ENCODE data around the gene RHBDF2.
A peak's percentile ranks its signal among the peaks of the same experiment; 100 is the strongest.

RHBDF2 gene

GRCh38 chr17:76459674-76460073, 41.5 kb downstream of the RHBDF2 start:
- Histone ChIP-seq H3K4me1 (no peaks in the 10 kb centered on the region), H3K4me3 (ENCODE audit: low read depth, low read length) (no peak overlapping the region), H3K27ac (no peak overlapping the region), H3K9ac (no peak overlapping the region), H2AFZ (no peak overlapping the region), H3K9me3 (ENCODE audit: control insufficient read depth, low read length) (no peaks in the 10 kb centered on the region), H3K4me2 (ENCODE audit: low read length) (no peak overlapping the region), H3K27me3 (ENCODE audit: control insufficient read depth, insufficient read depth, low read length) (no peaks in the 10 kb centered on the region), H3K36me3 (ENCODE audit: control insufficient read depth, insufficient read depth, low read length) (no peaks in the 10 kb centered on the region), H3K79me2 (no peaks in the 10 kb centered on the region)
- no peak for TF ChIP-seq CTCF (IDR thresholded peaks at IDR 0.05)

GRCh38 chr17:76458580-76459490, 42.4 kb downstream of the RHBDF2 start:
- TF ChIP-seq CTCF (IDR thresholded peaks at IDR 0.05), result peak; percentile 65
- H3K79me2 ChIP-seq, result no peaks in the 10 kb centered on the region
- no peak overlapping the region for H3K4me2 ChIP-seq (ENCODE audit: low read length)
- H3K4me3 ChIP-seq (ENCODE audit: low read depth, low read length), result no peak overlapping the region
- no peaks in the 10 kb centered on the region for H3K27me3 ChIP-seq (ENCODE audit: control insufficient read depth, insufficient read depth, low read length)
- H2AFZ ChIP-seq, result no peak overlapping the region
- no peaks in the 10 kb centered on the region for H3K4me1 ChIP-seq
- H3K27ac ChIP-seq, result no peak overlapping the region
- H3K36me3 ChIP-seq (ENCODE audit: control insufficient read depth, insufficient read depth, low read length), result no peaks in the 10 kb centered on the region
- no peaks in the 10 kb centered on the region for H3K9me3 ChIP-seq (ENCODE audit: control insufficient read depth, low read length)
- no peak overlapping the region for H3K9ac ChIP-seq

- Histone ChIP-seq H3K36me3 (ENCODE audit: control insufficient read depth, insufficient read depth, low read length) (no peaks in the 10 kb centered on the region), H2AFZ (peak overlapping the region; percentile 7), H3K9me3 (ENCODE audit: control insufficient read depth, low read length) (no peaks in the 10 kb centered on the region), H3K4me2 (ENCODE audit: low read length) (no peak overlapping the region), H3K79me2 (peaks cover 37% of the 10 kb centered on the region), H3K27me3 (ENCODE audit: control insufficient read depth, insufficient read depth, low read length) (no peaks in the 10 kb centered on the region), H3K4me1 (no peaks in the 10 kb centered on the region), H3K9ac (no peak overlapping the region), H3K27ac (no peak overlapping the region), H3K4me3 (ENCODE audit: low read depth, low read length) (no peak overlapping the region)
- TF ChIP-seq CTCF (IDR thresholded peaks at IDR 0.05), result no peak
Observed at GRCh38 chr17:76453431-76453743, 47.8 kb downstream of the RHBDF2 start.

GRCh38 chr17:76452660-76453430, 48.4 kb downstream of the RHBDF2 start, which contains the start of gene UBE2O:
Gene UBE2O (minus strand): TSS chr17:76453152. CDS start chr17:76453141, 11 bp downstream.
- Histone ChIP-seq H3K79me2 (peaks cover 41% of the 10 kb centered on the region), H3K4me2 (ENCODE audit: low read length) (peak within 1 kb of the TSS; percentile 77), H3K4me3 (ENCODE audit: low read depth, low read length) (peak within 1 kb of the TSS; percentile 71), H3K27ac (peak within 1 kb of the TSS; percentile 50), H3K9me3 (ENCODE audit: control insufficient read depth, low read length) (no peaks in the 10 kb centered on the region), H3K27me3 (ENCODE audit: control insufficient read depth, insufficient read depth, low read length) (no peaks in the 10 kb centered on the region), H3K9ac (no peak within 1 kb of the TSS), H3K4me1 (no peaks in the 10 kb centered on the region), H2AFZ (peak within 1 kb of the TSS; percentile 93), H3K36me3 (ENCODE audit: control insufficient read depth, insufficient read depth, low read length) (no peaks in the 10 kb centered on the region)
- peak; percentile 63 for TF ChIP-seq CTCF (IDR thresholded peaks at IDR 0.05)
